ENCODE measurements around the gene LRRC37B.

Gene LRRC37B

GRCh38 chr17:32006957-32007462 lies at the start of gene LRRC37B:
Gene LRRC37B (plus strand): TSS chr17:32007383. CDS start chr17:32021393, 14,010 bp downstream.
- H3K4me3 ChIP-seq (ENCODE audit: low read depth, low read length): peak within 1 kb of the TSS; percentile 52
- POLR2A ChIA-PET: interaction anchor here (1.0 to 1.4 kb wide), 3 partner anchors 10 to 112 kb away, joined by 3 to 6 read pairs (median 5); no protein-coding TSS in a partner anchor
- H3K27ac ChIP-seq (ENCODE audit: extremely low read depth, low read depth, low read length): peak within 1 kb of the TSS; percentile 85
- CTCF ChIA-PET: interaction anchor here (0.6 to 4.0 kb wide), 14 partner anchors 8 to 542 kb away, joined by 3 to 36 read pairs (median 4); no protein-coding TSS in a partner anchor
- no peaks in the 10 kb centered on the region for H3K9me3 ChIP-seq (ENCODE audit: control insufficient read depth, insufficient read depth, low read depth, low read length)
- H3K4me1 ChIP-seq (ENCODE audit: control insufficient read depth, insufficient read depth, low read length): no peaks in the 10 kb centered on the region
- H3K36me3 ChIP-seq (ENCODE audit: control insufficient read depth in 2 of 2, insufficient read depth in 1 of 2, low read length in 2 of 2): peaks cover 0 to 4% of the 10 kb centered on the region in 2 experiments; a peak in 1 of 3 replicates
- TF ChIP-seq ZNF155 (tag by site-specific recombination; IDR thresholded peaks at IDR 0.05) (no peak), GLI4 (tag by site-specific recombination; IDR thresholded peaks at IDR 0.05) (no peak), ZNF394 (tag by site-specific recombination; IDR thresholded peaks at IDR 0.05; ENCODE audit: borderline replicate concordance) (no peak; the same call in 1 of the 2 replicates), ZNF391 (tag by site-specific recombination; IDR thresholded peaks at IDR 0.05; ENCODE audit: borderline replicate concordance, low read depth) (0 out of 2 replicates have a peak, but pooled peaks have one; percentile 33), KLF7 (tag by site-specific recombination; IDR thresholded peaks at IDR 0.05; ENCODE audit: borderline replicate concordance) (0 out of 2 replicates have a peak, but pooled peaks have one; percentile 26), KLF9 (tag by site-specific recombination; IDR thresholded peaks at IDR 0.05; ENCODE audit: low read depth) (peak; percentile 68), ZNF658 (tag by site-specific recombination; IDR thresholded peaks at IDR 0.05) (no peak), ZNF768 (tag by site-specific recombination; IDR thresholded peaks at IDR 0.05) (no peak), FEZF1 (tag by site-specific recombination; IDR thresholded peaks at IDR 0.05) (peak; percentile 78), ZNF473 (tag by site-specific recombination; IDR thresholded peaks at IDR 0.05) (no peak), ZFP37 (tag by site-specific recombination; IDR thresholded peaks at IDR 0.05) (no peak), ZNF639 (tag by site-specific recombination; IDR thresholded peaks at IDR 0.05) (no peak), ZNF596 (tag by site-specific recombination; IDR thresholded peaks at IDR 0.05) (no peak), ZNF677 (tag by site-specific recombination; IDR thresholded peaks at IDR 0.05) (no peak), OVOL3 (tag by site-specific recombination; IDR thresholded peaks at IDR 0.05) (no peak), ZNF701 (tag by site-specific recombination; IDR thresholded peaks at IDR 0.05) (no peak), ZNF664 (tag by site-specific recombination; IDR thresholded peaks at IDR 0.05) (no peak), PRDM10 (tag by site-specific recombination; IDR thresholded peaks at IDR 0.05) (peak; percentile 31; the same call in 1 of the 2 replicates), ZNF610 (tag by site-specific recombination; IDR thresholded peaks at IDR 0.05; ENCODE audit: borderline replicate concordance) (peak; percentile 27; the same call in 1 of the 2 replicates), ZNF692 (tag by site-specific recombination; IDR thresholded peaks at IDR 0.05) (peak; percentile 79), ZFHX2 (tag by site-specific recombination; conservative IDR thresholded peaks at IDR 0.05) (peak; percentile 89), ZNF600 (tag by site-specific recombination; IDR thresholded peaks at IDR 0.05) (no peak), ZNF670 (tag by site-specific recombination; IDR thresholded peaks at IDR 0.05; ENCODE audit: low read depth) (no peak), ZNF423 (tag by site-specific recombination; IDR thresholded peaks at IDR 0.05) (0 out of 2 replicates have a peak, but pooled peaks have one; percentile 46), ZBTB44 (tag by site-specific recombination; IDR thresholded peaks at IDR 0.05) (no peak; the same call in 1 of the 2 replicates), KLF10 (tag by site-specific recombination; IDR thresholded peaks at IDR 0.05) (peak; percentile 21; the same call in 1 of the 2 replicates), SALL2 (tag by site-specific recombination; IDR thresholded peaks at IDR 0.05; ENCODE audit: borderline replicate concordance) (no peak), ZNF223 (tag by site-specific recombination; IDR thresholded peaks at IDR 0.05) (no peak), GLIS2 (tag by site-specific recombination; IDR thresholded peaks at IDR 0.05) (0 out of 2 replicates have a peak, but pooled peaks have one; percentile 7)
